Measurements from ENCODE around the gene NF1.

DNA sequence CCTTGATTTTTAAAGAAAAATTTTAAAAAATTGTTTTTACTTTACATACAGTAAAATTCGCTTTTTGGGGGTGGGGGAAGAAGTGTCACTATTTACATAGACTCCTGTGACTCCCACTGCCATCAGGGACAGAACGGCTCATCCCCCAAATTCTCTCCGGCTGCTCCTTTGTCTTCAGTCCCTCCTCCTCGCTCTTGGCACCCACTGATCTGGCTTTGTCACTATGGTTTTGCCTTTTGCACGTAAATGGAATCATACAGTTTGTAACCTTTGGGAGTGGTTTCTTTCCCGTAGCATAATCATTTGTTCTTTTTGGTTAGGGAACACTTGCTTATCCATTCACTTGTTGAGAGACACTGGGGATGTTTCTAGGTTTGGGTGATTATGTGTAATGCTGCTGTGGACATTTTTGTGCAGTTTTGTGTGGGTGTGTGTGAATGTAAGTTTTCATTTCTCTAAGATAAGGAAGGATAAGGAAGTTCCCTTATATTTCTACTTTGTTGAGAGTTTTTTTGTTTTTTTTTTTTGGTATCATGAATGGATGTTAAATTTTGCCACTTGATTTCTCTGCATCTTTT lies 324.1 kb downstream of the NF1 start:
- TF ChIP-seq, protein P1, sequence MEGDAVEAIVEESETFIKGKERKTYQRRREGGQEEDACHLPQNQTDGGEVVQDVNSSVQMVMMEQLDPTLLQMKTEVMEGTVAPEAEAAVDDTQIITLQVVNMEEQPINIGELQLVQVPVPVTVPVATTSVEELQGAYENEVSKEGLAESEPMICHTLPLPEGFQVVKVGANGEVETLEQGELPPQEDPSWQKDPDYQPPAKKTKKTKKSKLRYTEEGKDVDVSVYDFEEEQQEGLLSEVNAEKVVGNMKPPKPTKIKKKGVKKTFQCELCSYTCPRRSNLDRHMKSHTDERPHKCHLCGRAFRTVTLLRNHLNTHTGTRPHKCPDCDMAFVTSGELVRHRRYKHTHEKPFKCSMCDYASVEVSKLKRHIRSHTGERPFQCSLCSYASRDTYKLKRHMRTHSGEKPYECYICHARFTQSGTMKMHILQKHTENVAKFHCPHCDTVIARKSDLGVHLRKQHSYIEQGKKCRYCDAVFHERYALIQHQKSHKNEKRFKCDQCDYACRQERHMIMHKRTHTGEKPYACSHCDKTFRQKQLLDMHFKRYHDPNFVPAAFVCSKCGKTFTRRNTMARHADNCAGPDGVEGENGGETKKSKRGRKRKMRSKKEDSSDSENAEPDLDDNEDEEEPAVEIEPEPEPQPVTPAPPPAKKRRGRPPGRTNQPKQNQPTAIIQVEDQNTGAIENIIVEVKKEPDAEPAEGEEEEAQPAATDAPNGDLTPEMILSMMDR (IDR thresholded peaks at IDR 0.05) = no peak
- TF ChIP-seq POLR2A (IDR thresholded peaks at IDR 0.05) = no peak
